K562 (cell line): ENCODE data around the gene SOHLH1. TPM values are rescaled to one million over a fixed set of nuclear protein-coding genes. Genes with fewer than 3 reads are reported as not detected.

Experiments
- ATAC-seq: fragments of 200-7000 bp; cut with Tn5 transposase; 3 replicates; pipeline ENCODE4 v1.9.1; 2020; ENCODE audit warnings: moderate library complexity
- BruUV-seq: library from RNA; stranded (reverse); fragments of 400-500 nt; replicated peaks from 2 replicates; lab custom pipeline; 2021; lab: Mats Ljungman, UMichigan
- CTCF ChIA-PET: fragments of 300-600 bp; formaldehyde crosslinking; extraction: SDS; loops from one replicate; lab custom pipeline; 2021; ENCODE audit warnings: low intra/inter-chr PET ratio; lab: Yijun Ruan, JAX
- POLR2A ChIA-PET: fragments of 300-600, 350-650 bp; sonication (Branson Sonifier 250); formaldehyde crosslinking; extraction: SDS; loops from one replicate; lab custom pipeline; 2021; ENCODE audit warnings: antibody characterized with exemption, inconsistent platforms; lab: Yijun Ruan, JAX
- DNase-seq, 4 experiments: peaks; one replicate each; pipeline versions ENCODE4 v3.0.0 to v3.0.0-alpha.2; 2011 to 2018; ENCODE audit warnings: low spot score in 3 of 4, mixed read lengths in 3 of 4; ENCODE audit errors: extremely low read depth in 1 of 4
- FAIRE-seq: peaks from 2 replicates; lab custom pipeline; 2011; peaks lifted over from hg19 to GRCh38; lab: Jason Lieb, UNC
- H2AFZ ChIP-seq: 2 replicates; pipeline ENCODE4 v1.6.0; 2011; ENCODE audit warnings: low read depth, low read length, control low read depth, inconsistent platforms
- H3K27ac ChIP-seq: fragments of 200-600 bp; 3 replicates; pipeline ENCODE4 v1.8.0; 2011; ENCODE audit warnings: low read depth, mild to moderate bottlenecking, control low read depth, inconsistent platforms, low read length, moderate library complexity, mixed read lengths; ENCODE audit errors: extremely low read depth
- H3K27me3 ChIP-seq, 2 experiments: fragments of 300-600 bp in 1 of 2; 2 replicates in 1 of 2; 3 replicates in 1 of 2; pipeline versions ENCODE4 v1.6.0 to v1.8.0; 2011; ENCODE audit warnings: inconsistent platforms in 2 of 2, low read length in 2 of 2, mild to moderate bottlenecking in 1 of 2, mixed read lengths in 1 of 2, moderate library complexity in 1 of 2; ENCODE audit not compliant: control insufficient read depth in 2 of 2, insufficient read depth in 2 of 2
- H3K36me3 ChIP-seq: fragments of 300-600 bp; 3 replicates; pipeline ENCODE4 v1.8.0; 2011; ENCODE audit warnings: mild to moderate bottlenecking, low read length, inconsistent platforms; ENCODE audit not compliant: control insufficient read depth, insufficient read depth
- H3K4me1 ChIP-seq, 2 experiments: fragments of 200-600 bp in 1 of 2; replicated peaks in 1 of 2; 2 replicates in 1 of 2; 3 replicates in 1 of 2; pipeline versions ENCODE4 v1.5.1 to v1.8.0; 2011; ENCODE audit warnings: inconsistent platforms in 2 of 2, low read length in 2 of 2, mild to moderate bottlenecking in 1 of 2, mixed read lengths in 1 of 2, moderate library complexity in 1 of 2; ENCODE audit not compliant: control insufficient read depth in 2 of 2, insufficient read depth in 2 of 2
- H3K4me2 ChIP-seq: 2 replicates; pipeline ENCODE4 v1.6.1; 2011; ENCODE audit warnings: low read length, control low read depth, inconsistent platforms, mixed read lengths; ENCODE audit not compliant: insufficient read depth
- H3K4me3 ChIP-seq: fragments of 200-600 bp; sonication (generic), shearing (Covaris generic); 2 replicates; pipeline ENCODE4 v1.5.1; 2016; ENCODE audit warnings: control low read depth, inconsistent platforms
- H3K79me2 ChIP-seq: fragments of 200-600 bp; 3 replicates; pipeline ENCODE4 v1.8.0; 2011; ENCODE audit warnings: low read length, inconsistent platforms; ENCODE audit not compliant: control insufficient read depth, insufficient read depth
- H3K9ac ChIP-seq, 2 experiments: 2 replicates each; pipeline versions ENCODE4 v1.6.0 to v1.6.1; 2011; ENCODE audit warnings: low read depth in 2 of 2, low read length in 2 of 2, control low read depth in 1 of 2, inconsistent platforms in 1 of 2, mild to moderate bottlenecking in 1 of 2, mixed read lengths in 1 of 2; ENCODE audit not compliant: insufficient read depth in 1 of 2
- H3K9me1 ChIP-seq: one replicate; pipeline ENCODE4 v1.6.0; 2011; ENCODE audit warnings: inconsistent platforms, mild to moderate bottlenecking, low read length, moderate library complexity; ENCODE audit not compliant: control insufficient read depth, insufficient read depth
- H3K9me3 ChIP-seq: replicated peaks from 2 replicates; pipeline ENCODE4 v1.5.1; 2011; ENCODE audit warnings: low read depth, low read length, inconsistent platforms; ENCODE audit not compliant: control insufficient read depth, insufficient read depth
- H4K20me1 ChIP-seq: replicated peaks from 2 replicates; pipeline ENCODE4 v1.6.1; 2011; ENCODE audit warnings: low read length, inconsistent platforms, mixed read lengths; ENCODE audit not compliant: control insufficient read depth, insufficient read depth
- CC2D1A ChIP-seq: fragments of 450-650 bp; IDR thresholded peaks from 2 replicates; pipeline ENCODE4 v1.6.1; 2017; ENCODE audit warnings: mild to moderate bottlenecking
- CREM ChIP-seq: IDR thresholded peaks from 2 replicates; pipeline ENCODE4 v1.6.1; 2014; ENCODE audit warnings: antibody characterized with exemption, low read depth
- ELF1 ChIP-seq: fragments of 200-800 bp; sonication (Bioruptor generic); IDR thresholded peaks from 2 replicates; pipeline ENCODE4 v1.6.1; 2016; ENCODE audit warnings: missing genetic modification characterization, missing compliant biosample characterization
- FOXM1 ChIP-seq, 2 experiments: fragments of 450-650 bp in 1 of 2; sonication (generic) in 1 of 2; formaldehyde crosslinking in 1 of 2; IDR thresholded peaks; 2 replicates each; pipeline versions ENCODE4 v1.6.1 to v1.9.0; 2017 to 2022; ENCODE audit warnings: low read depth in 2 of 2, mild to moderate bottlenecking in 2 of 2, missing genetic modification reagents in 1 of 2, moderate library complexity in 1 of 2
- MIER1 ChIP-seq: fragments of 450-650 bp; IDR thresholded peaks from 2 replicates; pipeline ENCODE4 v1.6.1; 2016; ENCODE audit warnings: antibody characterized with exemption, mild to moderate bottlenecking, low read depth
- MTA1 ChIP-seq: fragments of 450-650 bp; IDR thresholded peaks from 2 replicates; pipeline ENCODE4 v1.6.1; 2017; ENCODE audit warnings: borderline replicate concordance
- PCBP1 ChIP-seq: fragments of 200-400 bp; formaldehyde crosslinking; IDR thresholded peaks from 2 replicates; pipeline ENCODE4 v1.6.1; 2018; ENCODE audit warnings: mild to moderate bottlenecking, low read depth, low read length; ENCODE audit not compliant: poor library complexity, severe bottlenecking
- XRCC4 ChIP-seq: IDR thresholded peaks from one replicate; pipeline ENCODE4 v1.6.1; 2011; ENCODE audit not compliant: insufficient read depth, insufficient read length; ENCODE audit errors: extremely low read depth
- ZBTB7A ChIP-seq: IDR thresholded peaks from 2 replicates; pipeline ENCODE4 v1.6.1; 2011; ENCODE audit warnings: low read depth, mild to moderate bottlenecking, low read length, moderate library complexity, borderline replicate concordance; ENCODE audit not compliant: control insufficient read depth
- ZNF644 ChIP-seq: fragments of 200-800 bp; sonication (Bioruptor generic); IDR thresholded peaks from 2 replicates; pipeline ENCODE4 v1.6.1; 2016; ENCODE audit warnings: low read depth, missing genetic modification characterization, missing compliant biosample characterization
- WGBS: fragments of 100-300 bp; shearing (Covaris generic); methylation state at CpG from one replicate; pipeline ENCODE4 v1.1.6; 2016; ENCODE audit warnings: low coverage, mixed read lengths; ENCODE audit not compliant: insufficient coverage; ENCODE audit errors: missing lambda C conversion rate; 5-methylcytosine and 5-hydroxymethylcytosine counted together
- in situ Hi-C: fragments of 300-500 bp; cut with MboI; formaldehyde crosslinking; loops from 4 replicates; pipeline ENCODE4 v1.15.0; 2018; ENCODE audit warnings: inconsistent platforms, mixed read lengths
- intact Hi-C: fragments of 100-400 bp; cut with micrococcal nuclease; formaldehyde crosslinking; loops from 2 replicates; pipeline ENCODE4 v1.14.2; 2022
- polyA plus RNA-seq, 8 experiments: library from polyadenylated mRNA; depleted of rRNA in 4 of 8; stranded (reverse) in 5 of 8; unstranded in 3 of 8; fragments of >200 nt; fragmentation: Nextera tagmentation in 2 of 8; fragmentation: Illumina TruSeq in 1 of 8; extraction: Ambion mirVana in 2 of 8; extraction: Trizol in 1 of 8; gene quantifications; 2 replicates each; pipeline versions ENCODE4 v1.2.1 to v1.2.3, GENCODE V29; 2011 to 2014; ENCODE audit warnings: inconsistent platforms in 1 of 8, missing spikeins in 1 of 8
- total RNA-seq, 7 experiments: library from RNA; depleted of rRNA in 6 of 7; stranded (reverse); fragments of >200 nt in 6 of 7; fragmentation: Illumina TruSeq in 2 of 7; extraction: Trizol in 2 of 7; gene quantifications; 2 replicates each; pipeline versions ENCODE4 v1.2.1 to v1.2.3, GENCODE V29; 2011 to 2021; ENCODE audit warnings: low replicate concordance in 1 of 7
- TF ChIP-seq, protein P1 (sequence below): IDR thresholded peaks from 3 replicates; pipeline ENCODE4 v1.6.1; 2011; ENCODE audit warnings: borderline replicate concordance, mild to moderate bottlenecking; ENCODE audit not compliant: insufficient read length, insufficient read depth
- TF ChIP-seq, protein P2 (sequence below): fragments of 200-400 bp; formaldehyde crosslinking; IDR thresholded peaks from 2 replicates; pipeline ENCODE4 v1.6.1; 2017; ENCODE audit warnings: mild to moderate bottlenecking, low read depth, low read length, moderate library complexity
- TF ChIP-seq, protein P3 (sequence below): sonication (generic); formaldehyde crosslinking; IDR thresholded peaks from 2 replicates; pipeline ENCODE4 v1.8.0; 2022; ENCODE audit warnings: missing genetic modification reagents, mild to moderate bottlenecking, borderline replicate concordance

The SOHLH1 gene
- total and polyA plus RNA-seq, 9 of the 15 experiments (the other 6 are each of a cell fraction or from before 2014, with no cell fraction given): 0.17 to 0.41 (median 0.29) TPM; not detected in 6

DNA sequence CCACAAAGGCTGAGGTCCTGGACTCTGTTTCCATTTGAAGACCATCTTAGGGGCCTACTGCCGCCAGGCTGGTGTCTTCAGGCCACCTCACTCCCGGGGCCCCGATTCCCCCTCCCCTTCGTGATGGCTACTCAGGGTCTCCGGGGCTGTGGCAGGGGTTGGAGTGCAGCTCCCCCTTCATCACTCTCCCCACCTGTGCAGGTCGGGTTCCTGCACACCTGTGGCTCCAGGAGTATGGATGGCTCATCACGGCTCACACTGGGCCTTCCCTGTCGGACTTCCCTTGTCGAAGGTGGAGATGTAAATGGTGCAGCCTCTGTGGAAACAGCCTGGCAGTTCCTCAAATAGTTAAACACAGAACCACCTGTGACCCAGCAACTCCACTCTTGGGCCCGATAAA, 24.3 kb downstream of the SOHLH1 start:
- no peaks in the 10 kb centered on the region for H3K36me3 ChIP-seq
- no TSS peak for BruUV-seq
- H4K20me1 ChIP-seq: 0 out of 2 replicates have a peak, but pooled peaks cover 4% of the 10 kb centered on the region
- H3K4me1 ChIP-seq: peaks cover 0 to 10% of the 10 kb centered on the region in 2 experiments; a peak in 2 of 5 replicates
- no peak overlapping the region for H3K27ac ChIP-seq
- ChIA-PET CTCF (no interaction called here), POLR2A (interaction anchor here (0.6 to 1.7 kb wide), 2 partner anchors 10 to 26 kb away, joined by 3 to 4 read pairs; no protein-coding TSS in a partner anchor)
- intact Hi-C loops: no loop called here
- 1% methylated on average over 10 of the region's 10 CpGs for WGBS
- no peaks in the 10 kb centered on the region for H3K9me1 ChIP-seq
- no peaks in the 10 kb centered on the region for H3K9me3 ChIP-seq
- H3K79me2 ChIP-seq: no peaks in the 10 kb centered on the region
- H3K4me2 ChIP-seq: no peak overlapping the region
- FAIRE-seq: no peak
- H2AFZ ChIP-seq: no peak overlapping the region
- DNase-seq: no peak
- no peak for ATAC-seq
- no peak overlapping the region for H3K4me3 ChIP-seq
- TF ChIP-seq, protein P1, sequence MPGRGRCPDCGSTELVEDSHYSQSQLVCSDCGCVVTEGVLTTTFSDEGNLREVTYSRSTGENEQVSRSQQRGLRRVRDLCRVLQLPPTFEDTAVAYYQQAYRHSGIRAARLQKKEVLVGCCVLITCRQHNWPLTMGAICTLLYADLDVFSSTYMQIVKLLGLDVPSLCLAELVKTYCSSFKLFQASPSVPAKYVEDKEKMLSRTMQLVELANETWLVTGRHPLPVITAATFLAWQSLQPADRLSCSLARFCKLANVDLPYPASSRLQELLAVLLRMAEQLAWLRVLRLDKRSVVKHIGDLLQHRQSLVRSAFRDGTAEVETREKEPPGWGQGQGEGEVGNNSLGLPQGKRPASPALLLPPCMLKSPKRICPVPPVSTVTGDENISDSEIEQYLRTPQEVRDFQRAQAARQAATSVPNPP: no peak
- TF ChIP-seq CREM: no peak
- TF ChIP-seq, protein P2, sequence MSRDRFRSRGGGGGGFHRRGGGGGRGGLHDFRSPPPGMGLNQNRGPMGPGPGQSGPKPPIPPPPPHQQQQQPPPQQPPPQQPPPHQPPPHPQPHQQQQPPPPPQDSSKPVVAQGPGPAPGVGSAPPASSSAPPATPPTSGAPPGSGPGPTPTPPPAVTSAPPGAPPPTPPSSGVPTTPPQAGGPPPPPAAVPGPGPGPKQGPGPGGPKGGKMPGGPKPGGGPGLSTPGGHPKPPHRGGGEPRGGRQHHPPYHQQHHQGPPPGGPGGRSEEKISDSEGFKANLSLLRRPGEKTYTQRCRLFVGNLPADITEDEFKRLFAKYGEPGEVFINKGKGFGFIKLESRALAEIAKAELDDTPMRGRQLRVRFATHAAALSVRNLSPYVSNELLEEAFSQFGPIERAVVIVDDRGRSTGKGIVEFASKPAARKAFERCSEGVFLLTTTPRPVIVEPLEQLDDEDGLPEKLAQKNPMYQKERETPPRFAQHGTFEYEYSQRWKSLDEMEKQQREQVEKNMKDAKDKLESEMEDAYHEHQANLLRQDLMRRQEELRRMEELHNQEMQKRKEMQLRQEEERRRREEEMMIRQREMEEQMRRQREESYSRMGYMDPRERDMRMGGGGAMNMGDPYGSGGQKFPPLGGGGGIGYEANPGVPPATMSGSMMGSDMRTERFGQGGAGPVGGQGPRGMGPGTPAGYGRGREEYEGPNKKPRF: no peak
- no peak for TF ChIP-seq PCBP1
- TF ChIP-seq ELF1 (tag): no peak
- no peak for TF ChIP-seq XRCC4
- TF ChIP-seq ZBTB7A: no peak
- TF ChIP-seq, protein P3, sequence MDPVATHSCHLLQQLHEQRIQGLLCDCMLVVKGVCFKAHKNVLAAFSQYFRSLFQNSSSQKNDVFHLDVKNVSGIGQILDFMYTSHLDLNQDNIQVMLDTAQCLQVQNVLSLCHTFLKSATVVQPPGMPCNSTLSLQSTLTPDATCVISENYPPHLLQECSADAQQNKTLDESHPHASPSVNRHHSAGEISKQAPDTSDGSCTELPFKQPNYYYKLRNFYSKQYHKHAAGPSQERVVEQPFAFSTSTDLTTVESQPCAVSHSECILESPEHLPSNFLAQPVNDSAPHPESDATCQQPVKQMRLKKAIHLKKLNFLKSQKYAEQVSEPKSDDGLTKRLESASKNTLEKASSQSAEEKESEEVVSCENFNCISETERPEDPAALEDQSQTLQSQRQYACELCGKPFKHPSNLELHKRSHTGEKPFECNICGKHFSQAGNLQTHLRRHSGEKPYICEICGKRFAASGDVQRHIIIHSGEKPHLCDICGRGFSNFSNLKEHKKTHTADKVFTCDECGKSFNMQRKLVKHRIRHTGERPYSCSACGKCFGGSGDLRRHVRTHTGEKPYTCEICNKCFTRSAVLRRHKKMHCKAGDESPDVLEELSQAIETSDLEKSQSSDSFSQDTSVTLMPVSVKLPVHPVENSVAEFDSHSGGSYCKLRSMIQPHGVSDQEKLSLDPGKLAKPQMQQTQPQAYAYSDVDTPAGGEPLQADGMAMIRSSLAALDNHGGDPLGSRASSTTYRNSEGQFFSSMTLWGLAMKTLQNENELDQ (CRISPR knock-in tag): no peak
- TF ChIP-seq MTA1: no peak
- TF ChIP-seq CC2D1A: no peak
- no peak for TF ChIP-seq MIER1
- TF ChIP-seq ZNF644 (tag): no peak
- no peak for TF ChIP-seq FOXM1 (IDR thresholded peaks at IDR 0.05; ENCODE audit: low read depth)
- TF ChIP-seq FOXM1 (CRISPR knock-in tag; IDR thresholded peaks at IDR 0.05; ENCODE audit: low read depth): no peak
- TF ChIP-seq, all 486 proteins: peak for 0
- in situ Hi-C loops: no loop called here
- Histone ChIP-seq H3K9ac (no peak overlapping the region), H3K27me3 (peaks cover 23 to 58% of the 10 kb centered on the region in 2 experiments)
